CD4-positive, alpha-beta T cell treated with Interleukin-12 subunit alpha and Interleukin-12 subunit beta, for 1 hour (primary cell): ENCODE data around the gene ASPHD2.
"Not testable (repeated sequence)": the region's sequence is repeated elsewhere in the genome, so short reads cannot be mapped to it uniquely, and the experiment has no call there.

ENCODE experiments used
- DNase-seq: peaks from one replicate; pipeline ENCODE4 v3.0.0-alpha.2; 2020

The ASPHD2 gene, protein sequence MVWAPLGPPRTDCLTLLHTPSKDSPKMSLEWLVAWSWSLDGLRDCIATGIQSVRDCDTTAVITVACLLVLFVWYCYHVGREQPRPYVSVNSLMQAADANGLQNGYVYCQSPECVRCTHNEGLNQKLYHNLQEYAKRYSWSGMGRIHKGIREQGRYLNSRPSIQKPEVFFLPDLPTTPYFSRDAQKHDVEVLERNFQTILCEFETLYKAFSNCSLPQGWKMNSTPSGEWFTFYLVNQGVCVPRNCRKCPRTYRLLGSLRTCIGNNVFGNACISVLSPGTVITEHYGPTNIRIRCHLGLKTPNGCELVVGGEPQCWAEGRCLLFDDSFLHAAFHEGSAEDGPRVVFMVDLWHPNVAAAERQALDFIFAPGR

GRCh38 chr22:26428515-26429457 lies at the start of gene ASPHD2:
Gene ASPHD2 (plus strand): TSS chr22:26429260. CDS start chr22:26433616, 4,356 bp downstream.
- DNase-seq: peak; percentile 85

DNA sequence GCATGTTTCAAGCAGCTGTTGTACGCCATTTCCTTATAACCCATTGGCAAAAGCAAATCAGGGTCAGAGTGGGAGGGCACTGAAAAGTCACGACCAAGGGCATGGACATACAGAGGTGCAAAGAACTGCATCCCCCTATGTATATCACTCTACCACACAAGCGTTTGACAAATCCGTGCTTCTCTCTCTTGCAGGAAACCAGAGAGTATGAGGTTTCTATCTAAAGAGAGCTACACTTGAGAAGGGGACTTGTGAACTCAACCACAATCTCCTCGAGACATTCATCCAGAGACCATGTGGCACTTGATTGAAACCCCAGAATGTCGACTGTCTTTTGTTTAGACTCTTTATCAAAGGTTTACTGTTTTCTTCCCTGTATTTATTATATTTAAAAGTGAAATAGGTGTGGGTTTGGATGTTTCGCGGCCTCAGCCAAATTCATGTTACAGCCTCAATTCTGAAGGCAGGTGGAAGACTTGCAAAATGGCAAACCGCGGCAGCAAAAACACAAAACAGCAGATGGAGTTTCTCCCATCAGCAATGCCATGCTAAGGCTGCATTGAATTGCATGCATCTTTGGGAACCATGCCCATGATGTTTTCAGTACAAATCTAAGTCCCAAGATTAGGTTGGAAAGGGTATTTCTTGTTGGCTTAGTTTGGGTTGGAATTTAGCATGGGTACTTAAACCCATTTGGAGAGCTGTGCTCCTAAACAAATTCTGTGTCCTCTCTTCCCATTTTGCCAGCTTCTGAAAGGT lies 48.8 kb upstream of the ASPHD2 start:
- DNase-seq: no peak

- DNase-seq: no peak
Observed at GRCh38 chr22:26382782-26383181, 46.3 kb upstream of the ASPHD2 start.

- no peak for DNase-seq
Observed at GRCh38 chr22:26383968-26384556, 45.0 kb upstream of the ASPHD2 start.

DNA sequence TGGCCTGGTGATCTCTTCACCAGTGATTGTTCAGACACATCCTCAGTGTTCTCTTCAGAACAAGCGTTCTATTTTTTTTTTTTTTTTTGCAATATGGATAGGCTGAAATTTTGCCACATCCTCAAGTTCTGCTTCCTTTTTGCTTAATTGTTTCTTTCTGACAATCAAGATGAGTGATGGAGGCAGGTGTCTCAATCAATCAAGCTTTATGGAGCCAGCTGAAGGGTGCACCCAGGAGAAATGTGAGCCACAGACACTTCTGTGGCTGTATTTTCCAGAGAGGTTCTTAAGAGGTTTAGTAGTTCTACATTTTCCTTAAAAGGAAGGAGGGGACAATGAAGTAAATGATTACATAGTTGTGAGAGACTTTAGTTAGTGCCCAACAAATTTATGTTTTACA lies 43.9 kb upstream of the ASPHD2 start:
- DNase-seq: no peak

- DNase-seq: no peak
Observed at GRCh38 chr22:26389125-26389524, 39.9 kb upstream of the ASPHD2 start.

- DNase-seq: no peak
Observed at GRCh38 chr22:26391091-26391490, 38.0 kb upstream of the ASPHD2 start.

- no peak for DNase-seq
Observed at GRCh38 chr22:26391623-26392022, 37.4 kb upstream of the ASPHD2 start.

- no peak for DNase-seq
Observed at GRCh38 chr22:26393929-26394328, 35.1 kb upstream of the ASPHD2 start.

- DNase-seq: no peak
Observed at GRCh38 chr22:26394777-26395176, 34.3 kb upstream of the ASPHD2 start.

DNA sequence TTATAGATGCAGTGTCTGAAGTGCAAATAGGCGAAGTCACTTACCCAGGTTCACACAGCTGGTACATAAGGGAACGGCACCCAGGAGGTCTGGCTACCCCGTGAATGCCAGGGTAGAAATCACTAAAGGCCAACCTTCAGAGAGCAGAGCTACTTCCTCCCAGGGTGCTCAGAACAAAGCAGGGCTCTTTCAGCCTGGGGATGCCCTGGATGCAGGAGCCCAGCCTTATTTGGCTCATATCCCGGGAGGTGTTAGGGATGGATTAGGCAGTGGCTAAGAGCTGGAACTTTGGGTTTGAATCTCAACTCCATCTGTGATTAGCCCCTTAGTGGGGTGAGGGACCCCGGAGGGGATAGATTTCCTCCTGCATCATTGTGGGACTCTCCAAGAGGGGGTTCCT lies 33.1 kb upstream of the ASPHD2 start:
- DNase-seq: no peak

GRCh38 chr22:26398741-26399153 lies 30.3 kb upstream of the ASPHD2 start:
- DNase-seq: peak; percentile 65

DNA sequence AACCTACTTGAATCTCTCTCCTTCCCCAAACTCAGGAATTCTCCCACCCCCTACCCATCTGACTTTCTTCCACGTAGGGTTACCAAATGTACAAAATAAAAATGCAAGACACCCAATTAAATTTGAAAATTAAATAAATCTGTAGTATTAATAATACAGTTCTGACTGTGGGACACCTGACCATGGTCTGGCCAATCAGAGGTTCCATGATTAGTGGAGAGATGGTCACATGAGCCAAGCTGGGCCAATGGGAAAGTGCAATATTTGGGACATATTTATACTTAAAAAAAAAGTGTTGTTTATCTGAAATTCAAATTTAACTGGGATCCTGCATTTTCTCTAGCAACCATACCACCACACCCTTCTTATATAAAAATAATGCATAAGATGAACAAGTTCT lies 29.8 kb upstream of the ASPHD2 start:
- no peak for DNase-seq

DNA sequence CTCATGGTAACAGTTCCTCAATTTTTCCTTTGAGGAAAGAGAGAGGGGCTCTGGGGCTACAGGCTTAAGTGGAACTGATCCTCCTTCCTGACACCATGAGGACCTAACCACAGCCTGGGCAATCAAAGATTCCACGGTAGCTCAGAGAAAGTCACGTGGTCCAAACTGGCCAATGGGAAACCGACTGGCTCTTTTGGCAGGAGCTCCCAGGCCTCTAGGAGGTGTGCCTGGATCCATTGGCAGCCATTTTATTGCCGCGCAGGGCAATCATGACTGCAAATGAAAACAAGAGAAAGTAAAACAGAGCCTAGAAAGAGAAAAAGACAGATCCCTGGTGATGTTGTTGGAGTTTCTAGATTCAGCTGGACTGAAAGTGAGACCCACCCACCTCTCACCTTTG lies 27.3 kb upstream of the ASPHD2 start:
- DNase-seq: no peak

DNA sequence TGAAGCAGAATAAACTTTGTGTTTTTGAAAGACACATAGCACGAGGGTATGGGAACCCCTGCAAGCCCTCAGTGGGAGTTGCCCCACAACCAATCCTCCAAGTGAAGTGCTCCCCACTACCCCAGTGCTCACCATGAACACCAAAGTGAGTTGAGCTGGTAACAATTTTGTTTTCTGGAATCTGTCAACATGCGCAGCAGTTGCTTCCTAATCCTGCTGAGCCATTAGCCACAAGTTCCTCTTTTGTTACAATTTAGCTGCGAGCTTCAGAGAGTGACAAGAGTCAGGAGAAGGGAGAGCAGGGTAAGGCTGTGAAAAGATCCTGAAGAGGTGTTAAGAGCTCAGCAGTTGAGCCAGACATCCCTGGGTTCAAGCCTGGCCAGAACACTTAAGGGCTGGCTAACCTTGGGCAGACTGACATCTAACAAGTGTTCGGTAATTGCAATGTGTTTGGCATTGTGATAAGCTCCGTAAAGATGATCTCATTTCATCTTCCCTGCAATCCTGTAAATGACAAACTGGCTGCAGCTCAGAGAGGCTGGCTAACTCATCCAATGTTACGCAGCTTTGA lies 24.1 kb upstream of the ASPHD2 start:
- DNase-seq: no peak

- no peak for DNase-seq
Observed at GRCh38 chr22:26406118-26406517, 22.9 kb upstream of the ASPHD2 start.

DNA sequence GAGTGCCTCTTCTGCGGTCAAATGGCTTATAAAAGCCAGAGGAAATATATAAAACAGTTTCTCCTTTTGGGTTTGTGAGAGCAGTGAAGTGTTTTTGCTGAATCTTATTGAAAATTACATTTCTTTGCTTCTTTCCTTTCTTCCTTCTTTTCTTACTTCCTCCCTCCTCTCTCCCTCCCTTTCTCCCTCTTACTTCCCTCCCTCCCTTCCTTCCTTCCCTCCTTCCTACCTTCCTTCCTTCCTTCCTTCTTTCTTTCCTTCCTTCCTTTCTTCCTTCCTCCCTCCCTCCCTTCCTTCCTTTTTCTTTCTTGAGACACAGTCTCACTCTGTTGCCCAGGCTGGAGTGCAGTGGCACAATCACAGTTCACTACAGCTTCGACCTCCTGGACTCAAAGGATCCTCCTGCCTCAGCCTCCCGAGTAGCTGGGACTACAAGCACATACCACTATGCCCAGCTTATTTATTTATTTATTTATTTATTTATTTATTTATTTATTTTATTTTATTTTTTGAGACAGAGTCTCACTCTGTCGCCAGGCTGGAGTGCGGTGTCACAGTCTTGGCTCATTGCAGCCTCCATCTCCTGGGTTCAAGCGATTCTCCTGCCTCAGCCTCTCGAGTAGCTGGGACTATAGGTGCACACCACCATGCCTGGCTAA lies 20.4 kb upstream of the ASPHD2 start:
- DNase-seq: not testable (repeated sequence)

DNA sequence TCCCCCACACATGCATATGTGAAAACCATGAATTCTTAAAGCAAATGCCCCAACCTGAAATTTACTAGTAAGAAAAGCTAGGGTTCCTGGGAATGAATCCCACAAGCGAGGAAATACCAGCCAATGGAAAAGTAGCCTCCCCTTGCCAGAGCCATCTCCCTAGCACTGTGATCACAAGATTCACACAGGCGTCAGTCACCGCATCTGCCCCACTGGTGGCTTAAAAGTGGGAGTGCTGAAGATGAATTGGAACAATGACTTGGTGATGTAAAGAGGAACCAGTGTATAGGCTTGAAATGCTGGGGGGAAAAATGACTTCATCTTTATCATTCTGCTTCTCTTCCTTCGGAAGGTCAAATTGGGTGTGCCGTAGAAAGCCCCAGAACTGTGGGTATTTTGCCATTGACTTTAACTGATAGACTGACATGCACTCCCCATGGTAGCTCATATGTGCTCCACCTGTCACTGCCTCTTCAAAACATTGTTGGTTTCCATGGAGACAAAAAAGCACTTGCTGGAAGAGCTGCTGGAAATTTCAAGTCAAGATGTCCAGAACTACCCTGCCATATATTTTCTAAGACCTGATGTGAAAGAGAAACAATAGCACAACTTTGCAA lies 19.2 kb upstream of the ASPHD2 start:
- no peak for DNase-seq

- DNase-seq: no peak
Observed at GRCh38 chr22:26410386-26410785, 18.7 kb upstream of the ASPHD2 start.

- DNase-seq: no peak
Observed at GRCh38 chr22:26414347-26414746, 14.7 kb upstream of the ASPHD2 start.

- DNase-seq: no peak
Observed at GRCh38 chr22:26416256-26416655, 12.8 kb upstream of the ASPHD2 start.
